IMR-90 (cell line): Measurements from ENCODE around the gene CD2AP.

ENCODE experiments used
- CTCF ChIP-seq: conservative IDR thresholded peaks from 2 replicates; pipeline ENCODE4 v1.5.1; 2012; ENCODE audit warnings: mild to moderate bottlenecking, low read depth, low read length, improper control_type of control experiment
- POLR2A ChIP-seq: IDR thresholded peaks from 2 replicates; pipeline ENCODE4 v1.6.1; 2012; ENCODE audit warnings: mild to moderate bottlenecking, low read depth, low read length
- RCOR1 ChIP-seq: IDR thresholded peaks from 2 replicates; pipeline ENCODE4 v1.6.1; 2012; ENCODE audit warnings: mild to moderate bottlenecking, low read length, improper control_type of control experiment; ENCODE audit not compliant: insufficient replicate concordance

GRCh38 chr6:47451162-47451561 is 26.4 kb upstream of the CD2AP start:
- no peak for TF ChIP-seq CTCF
- TF ChIP-seq POLR2A: no peak
- no peak for TF ChIP-seq RCOR1
